ENCODE results near the gene USP17L29.
A peak's percentile ranks its signal among the peaks of the same experiment; 100 is the strongest.
"Not testable (repeated sequence)": the region's sequence is repeated elsewhere in the genome, so short reads cannot be mapped to it uniquely, and the experiment has no call there.

USP17L29 gene, protein sequence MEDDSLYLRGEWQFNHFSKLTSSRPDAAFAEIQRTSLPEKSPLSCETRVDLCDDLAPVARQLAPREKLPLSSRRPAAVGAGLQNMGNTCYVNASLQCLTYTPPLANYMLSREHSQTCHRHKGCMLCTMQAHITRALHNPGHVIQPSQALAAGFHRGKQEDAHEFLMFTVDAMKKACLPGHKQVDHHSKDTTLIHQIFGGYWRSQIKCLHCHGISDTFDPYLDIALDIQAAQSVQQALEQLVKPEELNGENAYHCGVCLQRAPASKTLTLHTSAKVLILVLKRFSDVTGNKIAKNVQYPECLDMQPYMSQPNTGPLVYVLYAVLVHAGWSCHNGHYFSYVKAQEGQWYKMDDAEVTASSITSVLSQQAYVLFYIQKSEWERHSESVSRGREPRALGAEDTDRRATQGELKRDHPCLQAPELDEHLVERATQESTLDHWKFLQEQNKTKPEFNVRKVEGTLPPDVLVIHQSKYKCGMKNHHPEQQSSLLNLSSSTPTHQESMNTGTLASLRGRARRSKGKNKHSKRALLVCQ

GRCh38 chr4:9353338-9353737, at the start of gene USP17L29:
Gene USP17L29, plus strand, starts transcription at chr4:9353638. Its CDS starts 0 bp downstream, at chr4:9353638.
- not testable (repeated sequence) for ATAC-seq, DNase-seq

- ATAC-seq, DNase-seq: not testable (repeated sequence)
Observed at GRCh38 chr4:9324191-9324590, 29.2 kb upstream of the USP17L29 start.

- not testable (repeated sequence) for ATAC-seq
Observed at GRCh38 chr4:9324865-9325264, 28.6 kb upstream of the USP17L29 start, which contains the start of gene USP17L24. Gene USP17L24, plus strand, starts transcription at chr4:9325165. Its CDS starts 0 bp downstream, at chr4:9325165.

GRCh38 chr4:9329611-9330010, 23.8 kb upstream of the USP17L29 start, which contains the start of gene USP17L25:
Gene USP17L25, plus strand, starts transcription at chr4:9329911. Its CDS starts 0 bp downstream, at chr4:9329911.
- DNase-seq, ATAC-seq: not testable (repeated sequence)

More at GRCh38 chr4:9324865-9325264, 28.6 kb upstream of the USP17L29 start, which contains the start of gene USP17L24:
- DNase-seq = not testable (repeated sequence)

- ATAC-seq, DNase-seq: not testable (repeated sequence)
Observed at GRCh38 chr4:9334358-9334757, 19.1 kb upstream of the USP17L29 start, which contains the start of gene USP17L26. Gene USP17L26, plus strand, starts transcription at chr4:9334658. Its CDS starts 0 bp downstream, at chr4:9334658.

- ATAC-seq, DNase-seq: not testable (repeated sequence)
Observed at GRCh38 chr4:9339103-9339502, 14.3 kb upstream of the USP17L29 start, which contains the start of gene USP17L5. Gene USP17L5, plus strand, starts transcription at chr4:9339403. Its CDS starts 0 bp downstream, at chr4:9339403.

- DNase-seq, ATAC-seq: not testable (repeated sequence)
Observed at GRCh38 chr4:9343848-9344247, 9.6 kb upstream of the USP17L29 start, which contains the start of gene USP17L27. Gene USP17L27, plus strand, starts transcription at chr4:9344148. Its CDS starts 0 bp downstream, at chr4:9344148.

DNA sequence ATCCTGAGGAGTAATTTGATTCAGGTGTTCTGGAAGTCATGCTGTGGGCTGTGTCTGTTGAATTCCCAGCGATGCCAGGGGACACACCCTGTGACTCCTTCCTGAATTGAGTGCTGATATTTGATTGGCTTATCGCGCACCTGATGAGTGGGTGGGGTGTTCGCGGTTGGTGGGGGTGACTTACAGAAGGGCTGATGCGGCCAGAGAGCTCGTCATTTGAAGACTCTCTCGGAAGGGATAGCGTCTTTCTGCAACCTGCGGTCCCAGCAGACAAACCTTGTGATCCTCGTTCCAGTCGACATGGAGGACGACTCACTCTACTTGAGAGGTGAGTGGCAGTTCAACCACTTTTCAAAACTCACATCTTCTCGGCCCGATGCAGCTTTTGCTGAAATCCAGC, 4.8 kb upstream of the USP17L29 start, which contains the start of gene USP17L28:
TSS of gene USP17L28 (plus strand) at position 301 of the 400 bp plus-strand sequence. CDS start at position 301, 0 bp downstream.
- not testable (repeated sequence) for DNase-seq, ATAC-seq

- ATAC-seq, DNase-seq: not testable (repeated sequence)
Observed at GRCh38 chr4:9350866-9351265, 2.6 kb upstream of the USP17L29 start.

- not testable (repeated sequence) for ATAC-seq
Observed at GRCh38 chr4:9362829-9363228, 9.4 kb downstream of the USP17L29 start, which contains the start of gene USP17L30. Gene USP17L30, plus strand, starts transcription at chr4:9363129. Its CDS starts 0 bp downstream, at chr4:9363129.

DNA sequence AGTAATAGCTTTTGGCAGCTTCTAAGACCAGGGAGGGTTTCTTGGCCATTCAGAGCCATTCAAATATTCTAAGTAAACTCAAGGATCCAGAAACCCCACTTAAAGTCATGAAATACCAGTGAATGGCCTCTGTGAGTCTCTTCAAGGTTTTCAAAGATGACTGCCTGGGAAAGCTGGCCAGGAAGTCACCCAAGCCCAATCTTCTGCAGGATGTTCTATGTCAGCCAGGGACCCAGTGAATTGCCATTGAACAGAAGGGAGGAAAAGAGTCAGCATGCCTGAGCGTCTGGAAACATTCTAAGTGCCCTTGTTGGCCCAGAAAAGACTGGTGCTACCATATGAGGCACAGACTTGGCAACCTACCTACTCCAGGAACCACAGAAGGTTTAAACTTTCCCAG, 26.4 kb downstream of the USP17L29 start:
- DNase-seq, ATAC-seq: not testable (repeated sequence)

More at GRCh38 chr4:9362829-9363228, 9.4 kb downstream of the USP17L29 start, which contains the start of gene USP17L30:
- not testable (repeated sequence) for DNase-seq

DNA sequence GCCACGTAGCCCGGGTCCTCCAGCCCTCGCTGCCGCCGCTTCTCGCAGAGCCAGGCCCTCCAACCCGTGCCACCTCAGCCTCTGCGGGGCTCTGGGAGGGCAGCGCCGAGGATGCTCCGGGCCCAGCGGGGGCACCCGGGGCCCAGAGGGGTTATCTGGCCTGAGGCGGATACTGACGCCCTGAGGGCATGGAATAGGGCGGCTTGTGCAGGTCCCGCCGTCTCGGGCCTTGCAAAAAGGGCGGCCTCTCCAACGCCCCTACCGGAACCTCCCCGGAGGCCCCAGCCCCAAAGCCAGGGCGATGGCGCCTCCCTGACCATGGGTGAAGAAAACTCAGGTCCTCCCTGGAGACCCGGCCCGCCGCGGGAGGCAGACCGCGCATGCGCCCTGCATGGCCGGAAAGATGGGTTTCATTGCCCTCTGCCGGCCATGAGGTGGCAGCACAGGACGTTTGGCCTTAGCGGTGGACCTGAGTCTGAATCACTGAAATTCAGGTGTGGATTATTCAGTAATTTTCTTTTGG, 27.6 kb downstream of the USP17L29 start:
- ATAC-seq = peak; percentile 59
- peak; percentile 61 for DNase-seq

DNA sequence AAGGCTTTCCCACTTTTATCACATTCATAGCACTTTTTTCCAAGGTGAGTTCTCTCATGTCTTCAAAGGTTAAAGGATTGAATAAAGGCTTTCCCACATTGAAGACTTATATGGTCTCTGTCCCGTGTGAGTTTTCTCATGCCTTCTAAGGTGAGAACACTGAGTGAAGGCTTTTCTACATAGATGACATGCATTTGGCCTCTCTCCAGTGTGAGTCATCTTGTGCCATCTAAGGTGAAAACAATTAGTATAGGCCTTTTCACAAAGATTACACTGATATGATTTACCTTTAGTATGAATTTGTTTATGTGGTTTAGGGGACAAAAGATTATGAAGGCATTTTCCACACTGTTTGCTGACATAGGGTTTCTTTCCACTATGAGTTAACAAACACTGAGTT, 30.7 kb downstream of the USP17L29 start:
- DNase-seq (no peak), ATAC-seq (no peak)

GRCh38 chr4:9389001-9389400, 35.6 kb downstream of the USP17L29 start:
- ATAC-seq, DNase-seq: not testable (repeated sequence)

All from stimulated activated naive CD8-positive, alpha-beta T cell treated with anti-CD3 and anti-CD28 coated beads, Interleukin-15, Interleukin-2, amounts not matched to agents 100 U/mL and 50 U/mL, for 24 hours (primary cell).